Astrocyte (in vitro differentiated cells and primary cell): Measurements from ENCODE around the gene TLL2. TPM values are rescaled to one million over a fixed set of nuclear protein-coding genes. Genes with fewer than 3 reads are reported as not detected.

Experiments used
- DNase-seq: peaks from one replicate; pipeline ENCODE4 v3.0.0-alpha.2; 2010; ENCODE audit warnings: low read depth
- FAIRE-seq: peaks from 2 replicates; lab custom pipeline; 2011; peaks lifted over from hg19 to GRCh38; lab: Jason Lieb, UNC
- H2AFZ ChIP-seq: 2 replicates; pipeline ENCODE4 v1.6.0; 2012; ENCODE audit warnings: low read depth, low read length, inconsistent platforms
- H3K27ac ChIP-seq: 2 replicates; pipeline ENCODE4 v1.5.1; 2011; ENCODE audit warnings: low read depth, low read length, inconsistent platforms
- H3K27me3 ChIP-seq: 2 replicates; pipeline ENCODE4 v1.6.0; 2011; ENCODE audit warnings: low read length, inconsistent platforms; ENCODE audit not compliant: insufficient read depth
- H3K36me3 ChIP-seq: 2 replicates; pipeline ENCODE4 v1.5.1; 2011; ENCODE audit warnings: low read length, inconsistent platforms; ENCODE audit not compliant: insufficient read depth
- H3K4me1 ChIP-seq: 2 replicates; pipeline ENCODE4 v1.5.1; 2011; ENCODE audit warnings: low read length, inconsistent platforms; ENCODE audit not compliant: insufficient read depth
- H3K4me2 ChIP-seq: 2 replicates; pipeline ENCODE4 v1.6.0; 2012; ENCODE audit warnings: low read length, inconsistent platforms
- H3K4me3 ChIP-seq: 2 replicates; pipeline ENCODE4 v1.5.1; 2011; ENCODE audit warnings: low read depth, mild to moderate bottlenecking, low read length, inconsistent platforms; ENCODE audit not compliant: insufficient read depth
- H3K79me2 ChIP-seq: 2 replicates; pipeline ENCODE4 v1.6.0; 2012; ENCODE audit warnings: mild to moderate bottlenecking, low read length, inconsistent platforms; ENCODE audit not compliant: insufficient read depth
- H3K9ac ChIP-seq: 2 replicates; pipeline ENCODE4 v1.6.0; 2012; ENCODE audit warnings: mild to moderate bottlenecking, low read length, inconsistent platforms
- H3K9me3 ChIP-seq: 2 replicates; pipeline ENCODE4 v1.5.1; 2012; ENCODE audit warnings: low read depth, mild to moderate bottlenecking, low read length, inconsistent platforms; ENCODE audit not compliant: insufficient read depth
- H4K20me1 ChIP-seq: 2 replicates; pipeline ENCODE4 v1.6.0; 2012; ENCODE audit warnings: low read length, inconsistent platforms; ENCODE audit not compliant: insufficient read depth
- H3K27ac Mint-ChIP-seq: one replicate; pipeline ENCODE4 v1.8.0; 2021; ENCODE audit warnings: mild to moderate bottlenecking, mixed read lengths; ENCODE audit not compliant: unreplicated experiment
- H3K27me3 Mint-ChIP-seq: one replicate; pipeline ENCODE4 v1.8.0; 2021; ENCODE audit warnings: low read depth, mixed read lengths; ENCODE audit not compliant: unreplicated experiment
- H3K36me3 Mint-ChIP-seq: one replicate; pipeline ENCODE4 v1.8.0; 2021; ENCODE audit warnings: low read depth, mixed read lengths; ENCODE audit not compliant: unreplicated experiment
- H3K4me1 Mint-ChIP-seq: one replicate; pipeline ENCODE4 v1.8.0; 2021; ENCODE audit warnings: low read depth, mixed read lengths; ENCODE audit not compliant: unreplicated experiment
- H3K4me3 Mint-ChIP-seq: one replicate; pipeline ENCODE4 v1.8.0; 2021; ENCODE audit warnings: mild to moderate bottlenecking, moderate library complexity, mixed read lengths; ENCODE audit not compliant: unreplicated experiment
- H3K9me3 Mint-ChIP-seq: one replicate; pipeline ENCODE4 v1.8.0; 2021; ENCODE audit warnings: mild to moderate bottlenecking, mixed read lengths; ENCODE audit not compliant: unreplicated experiment
- EZH2 ChIP-seq: IDR thresholded peaks from 2 replicates; pipeline ENCODE4 v1.6.1; 2012; ENCODE audit warnings: mild to moderate bottlenecking, low read length, inconsistent platforms; ENCODE audit not compliant: insufficient read depth
- total RNA-seq: library from RNA; stranded (reverse); gene quantifications from 2 replicates; pipeline ENCODE4 v1.2.1, GENCODE V29; 2021
- TF ChIP-seq, protein P1 (sequence below): IDR thresholded peaks from 2 replicates; pipeline ENCODE4 v1.5.1; 2011; ENCODE audit warnings: low read depth, mild to moderate bottlenecking, inconsistent platforms, low read length, moderate library complexity; ENCODE audit not compliant: insufficient read depth

Gene TLL2
- total RNA-seq, 1 donor from 2014 or later = 7.6 TPM

- no peak for TF ChIP-seq EZH2
- TF ChIP-seq, protein P1, sequence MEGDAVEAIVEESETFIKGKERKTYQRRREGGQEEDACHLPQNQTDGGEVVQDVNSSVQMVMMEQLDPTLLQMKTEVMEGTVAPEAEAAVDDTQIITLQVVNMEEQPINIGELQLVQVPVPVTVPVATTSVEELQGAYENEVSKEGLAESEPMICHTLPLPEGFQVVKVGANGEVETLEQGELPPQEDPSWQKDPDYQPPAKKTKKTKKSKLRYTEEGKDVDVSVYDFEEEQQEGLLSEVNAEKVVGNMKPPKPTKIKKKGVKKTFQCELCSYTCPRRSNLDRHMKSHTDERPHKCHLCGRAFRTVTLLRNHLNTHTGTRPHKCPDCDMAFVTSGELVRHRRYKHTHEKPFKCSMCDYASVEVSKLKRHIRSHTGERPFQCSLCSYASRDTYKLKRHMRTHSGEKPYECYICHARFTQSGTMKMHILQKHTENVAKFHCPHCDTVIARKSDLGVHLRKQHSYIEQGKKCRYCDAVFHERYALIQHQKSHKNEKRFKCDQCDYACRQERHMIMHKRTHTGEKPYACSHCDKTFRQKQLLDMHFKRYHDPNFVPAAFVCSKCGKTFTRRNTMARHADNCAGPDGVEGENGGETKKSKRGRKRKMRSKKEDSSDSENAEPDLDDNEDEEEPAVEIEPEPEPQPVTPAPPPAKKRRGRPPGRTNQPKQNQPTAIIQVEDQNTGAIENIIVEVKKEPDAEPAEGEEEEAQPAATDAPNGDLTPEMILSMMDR = no peak
- H3K4me3 Mint-ChIP-seq = peak overlapping the region; percentile 45
- Histone ChIP-seq H3K27me3 (peaks cover 8% of the 10 kb centered on the region), H3K36me3 (no peaks in the 10 kb centered on the region), H3K27ac (no peak overlapping the region), H3K4me1 (no peaks in the 10 kb centered on the region), H2AFZ (no peak overlapping the region), H4K20me1 (no peaks in the 10 kb centered on the region), H3K79me2 (no peaks in the 10 kb centered on the region), H3K9me3 (no peaks in the 10 kb centered on the region), H3K9ac (no peak overlapping the region), H3K4me2 (no peak overlapping the region), H3K4me3 (no peak overlapping the region)
- H3K27me3 Mint-ChIP-seq = peaks cover 4% of the 10 kb centered on the region
- FAIRE-seq = no peak
- H3K9me3 Mint-ChIP-seq = peaks cover 23% of the 10 kb centered on the region
- peaks cover 16% of the 10 kb centered on the region for H3K36me3 Mint-ChIP-seq
- DNase-seq = no peak
- H3K27ac Mint-ChIP-seq = peak overlapping the region; percentile 62
- peaks cover under 1% of the 10 kb centered on the region for H3K4me1 Mint-ChIP-seq
Measured at GRCh38 chr10:96463562-96463961, 50.2 kb downstream of the TLL2 start.

DNA sequence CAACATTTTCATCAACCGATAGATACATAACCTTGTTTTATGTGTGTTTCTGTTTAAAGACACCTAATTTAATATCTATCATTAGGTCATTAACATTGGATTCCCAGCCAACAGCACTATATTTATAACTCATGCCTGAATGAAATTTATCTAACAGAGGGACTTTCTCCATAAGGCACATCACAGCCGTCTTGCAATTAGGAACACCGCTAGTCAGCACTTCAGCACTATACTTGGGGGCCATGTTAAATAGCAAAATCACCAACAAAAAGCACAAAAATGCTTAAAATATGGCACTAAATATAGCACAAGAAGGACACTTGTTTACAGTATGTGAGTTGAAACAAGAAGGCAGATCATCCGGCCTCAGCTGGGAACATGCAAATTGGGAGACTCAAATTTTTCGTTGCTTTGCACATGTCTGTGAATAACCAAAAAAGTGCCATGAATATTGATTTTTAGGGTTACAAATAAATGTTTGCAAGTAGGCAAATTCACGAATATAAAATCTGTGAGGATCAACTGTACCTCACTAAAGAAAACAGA lies 51.0 kb downstream of the TLL2 start:
- H3K4me3 ChIP-seq = no peak overlapping the region
- no peaks in the 10 kb centered on the region for H3K9me3 ChIP-seq
- Mint-ChIP-seq H3K27me3 (no peaks in the 10 kb centered on the region), H3K4me1 (no peaks in the 10 kb centered on the region), H3K9me3 (peaks cover 23% of the 10 kb centered on the region), H3K27ac (no peak overlapping the region), H3K36me3 (peaks cover 16% of the 10 kb centered on the region), H3K4me3 (no peak overlapping the region)
- H3K27me3 ChIP-seq = peaks cover 8% of the 10 kb centered on the region
- H3K9ac ChIP-seq = no peak overlapping the region
- no peak overlapping the region for H3K27ac ChIP-seq
- no peak for DNase-seq
- FAIRE-seq = no peak
- TF ChIP-seq, protein P1 = no peak
- no peak for TF ChIP-seq EZH2
- H3K4me1 ChIP-seq = no peaks in the 10 kb centered on the region
- H3K36me3 ChIP-seq = no peaks in the 10 kb centered on the region
- no peaks in the 10 kb centered on the region for H4K20me1 ChIP-seq
- H3K79me2 ChIP-seq = no peaks in the 10 kb centered on the region
- no peak overlapping the region for H2AFZ ChIP-seq
- H3K4me2 ChIP-seq = no peak overlapping the region

- Mint-ChIP-seq H3K4me1 (no peaks in the 10 kb centered on the region), H3K4me3 (no peak overlapping the region), H3K27ac (no peak overlapping the region), H3K36me3 (peaks cover 20% of the 10 kb centered on the region), H3K9me3 (peaks cover 23% of the 10 kb centered on the region), H3K27me3 (peaks cover 4% of the 10 kb centered on the region)
- H3K4me3 ChIP-seq = no peak overlapping the region
- no peaks in the 10 kb centered on the region for H3K9me3 ChIP-seq
- no peak overlapping the region for H3K4me2 ChIP-seq
- H3K27me3 ChIP-seq = peaks cover 2% of the 10 kb centered on the region
- FAIRE-seq = no peak
- H3K4me1 ChIP-seq = no peaks in the 10 kb centered on the region
- TF ChIP-seq, protein P1 = no peak
- TF ChIP-seq EZH2 = no peak
- no peaks in the 10 kb centered on the region for H4K20me1 ChIP-seq
- H3K79me2 ChIP-seq = no peaks in the 10 kb centered on the region
- no peak overlapping the region for H2AFZ ChIP-seq
- DNase-seq = no peak
- no peak overlapping the region for H3K9ac ChIP-seq
- H3K27ac ChIP-seq = no peak overlapping the region
- H3K36me3 ChIP-seq = no peaks in the 10 kb centered on the region
Measured at GRCh38 chr10:96460316-96460715, 53.4 kb downstream of the TLL2 start.
